Gastrocnemius medialis (tissue), 4 donors: ENCODE measurements around the gene SLC2A14.

ENCODE experiments used
- CTCF ChIP-seq, 5 experiments: fragments of 450-650 bp in 3 of 5; fragments of 200-600 bp in 2 of 5; sonication (generic) in 2 of 5; IDR thresholded peaks in 4 of 5; conservative IDR thresholded peaks in 1 of 5; 1 replicate in 4 of 5; 2 replicates in 1 of 5; pipeline ENCODE4 v1.5.1; 2016 to 2019; ENCODE audit warnings: antibody characterized with exemption in 5 of 5, mild to moderate bottlenecking in 3 of 5, moderate library complexity in 3 of 5
- POLR2A ChIP-seq, 2 donors: fragments of 450-650 bp; IDR thresholded peaks; one replicate each; pipeline ENCODE4 v1.6.1; 2017; ENCODE audit warnings: antibody characterized with exemption in 2 of 2, mild to moderate bottlenecking in 2 of 2, moderate library complexity in 2 of 2

GRCh38 chr12:7806863-7807487, 65.7 kb downstream of the SLC2A14 start:
- TF ChIP-seq CTCF (IDR thresholded peaks at IDR 0.05 in 4 of 5, conservative IDR thresholded peaks at IDR 0.05 in 1 of 5) (peak in 3 of 5 experiments; percentile 22 to 64 (median 49)), POLR2A (IDR thresholded peaks at IDR 0.05) (no peak)
